ENCODE measurements around the gene VOPP1. TPM values are rescaled to one million over a fixed set of nuclear protein-coding genes. Genes with fewer than 3 reads are reported as not detected.
A peak's percentile ranks its signal among the peaks of the same experiment; 100 is the strongest.

VOPP1 gene
- total RNA-seq, 1 donor from 2014 or later, result 66.2 TPM

GRCh38 chr7:55574051-55574717 is 1.9 kb upstream of the VOPP1 start:
- intact Hi-C loops (cut with DNase I), result no loop called here
- ATAC-seq, result no peak
- H3K27ac ChIP-seq, result no peak overlapping the region

GRCh38 chr7:55573234-55573900 is 1.1 kb upstream of the VOPP1 start:
- no peak for TF ChIP-seq CTCF (IDR thresholded peaks at IDR 0.05)
- no peaks in the 10 kb centered on the region for H3K9me3 ChIP-seq
- no peaks in the 10 kb centered on the region for H3K36me3 ChIP-seq
- intact Hi-C loops (cut with DNase I), result no loop called here
- H3K4me3 ChIP-seq, result peak overlapping the region; percentile 99
- H3K27ac ChIP-seq, result peak overlapping the region; percentile 88
- H3K27me3 ChIP-seq (ENCODE audit: low read depth), result no peaks in the 10 kb centered on the region
- DNase-seq (no peak), ATAC-seq (no peak)
- H3K4me1 ChIP-seq, result peaks cover 48% of the 10 kb centered on the region

More at GRCh38 chr7:55574051-55574717, 1.9 kb upstream of the VOPP1 start:
- H3K4me3 ChIP-seq, result no peak overlapping the region
- H3K9me3 ChIP-seq, result no peaks in the 10 kb centered on the region
- peaks cover 40% of the 10 kb centered on the region for H3K4me1 ChIP-seq
- H3K27me3 ChIP-seq (ENCODE audit: low read depth), result no peaks in the 10 kb centered on the region
- no peak for DNase-seq
- H3K36me3 ChIP-seq, result no peaks in the 10 kb centered on the region
- no peak for TF ChIP-seq CTCF (IDR thresholded peaks at IDR 0.05)

GRCh38 chr7:55571511-55572377 is 558 bp downstream of the VOPP1 start:
- no peaks in the 10 kb centered on the region for H3K9me3 ChIP-seq
- TF ChIP-seq CTCF (IDR thresholded peaks at IDR 0.05), result no peak
- H3K27me3 ChIP-seq (ENCODE audit: low read depth), result no peaks in the 10 kb centered on the region
- DNase-seq, result peak; percentile 76
- peaks cover 50% of the 10 kb centered on the region for H3K4me1 ChIP-seq
- ATAC-seq, result peak; percentile 71 to 72
- intact Hi-C loops (cut with DNase I), result no loop called here
- no peaks in the 10 kb centered on the region for H3K36me3 ChIP-seq
- H3K4me3 ChIP-seq, result peak overlapping the region; percentile 99
- peak overlapping the region; percentile 90 for H3K27ac ChIP-seq

- no peak for DNase-seq
- H3K36me3 ChIP-seq, result no peaks in the 10 kb centered on the region
- H3K4me3 ChIP-seq, result peak overlapping the region; percentile 99
- no peak for TF ChIP-seq CTCF (IDR thresholded peaks at IDR 0.05)
- H3K9me3 ChIP-seq, result no peaks in the 10 kb centered on the region
- no peaks in the 10 kb centered on the region for H3K27me3 ChIP-seq (ENCODE audit: low read depth)
- peaks cover 54% of the 10 kb centered on the region for H3K4me1 ChIP-seq
- ATAC-seq, result no peak
- peak overlapping the region; percentile 90 for H3K27ac ChIP-seq
- intact Hi-C loops (cut with DNase I), result no loop called here
Measured at GRCh38 chr7:55570939-55571338, 1.4 kb downstream of the VOPP1 start.

GRCh38 chr7:55570218-55570873 is 2.0 kb downstream of the VOPP1 start:
- H3K36me3 ChIP-seq, result no peaks in the 10 kb centered on the region
- no peaks in the 10 kb centered on the region for H3K9me3 ChIP-seq
- intact Hi-C loops (cut with DNase I), result no loop called here
- H3K27me3 ChIP-seq (ENCODE audit: low read depth), result no peaks in the 10 kb centered on the region
- TF ChIP-seq CTCF (IDR thresholded peaks at IDR 0.05), result no peak
- no peak for ATAC-seq
- peak overlapping the region; percentile 99 for H3K4me3 ChIP-seq
- DNase-seq, result no peak
- peaks cover 59% of the 10 kb centered on the region for H3K4me1 ChIP-seq
- peak overlapping the region; percentile 90 for H3K27ac ChIP-seq
